Activated T-helper 2 cell treated with anti-CD3 and anti-CD28 coated beads, Interferon-gamma antibody, Interleukin-2, Interleukin-4, amounts not matched to agents 10 μg/mL and 5 μg/mL and 100 μg/mL, durations not matched to agents 14 hours and 24 hours and 36 hours (primary cell): ENCODE results near the gene MNAT1. TPM values are rescaled to one million over a fixed set of nuclear protein-coding genes. Genes with fewer than 3 reads are reported as not detected.

Experiments used
- DNase-seq: peaks from one replicate; pipeline ENCODE4 v3.0.0; 2021; ENCODE audit warnings: low spot score
- H3K27ac Mint-ChIP-seq: one replicate; pipeline ENCODE4 v1.8.0; 2021; ENCODE audit warnings: mixed read lengths
- H3K27me3 Mint-ChIP-seq: one replicate; pipeline ENCODE4 v1.8.0; 2021; ENCODE audit warnings: low read depth, mixed read lengths
- H3K36me3 Mint-ChIP-seq: one replicate; pipeline ENCODE4 v1.8.0; 2021; ENCODE audit warnings: low read depth, mixed read lengths
- H3K4me1 Mint-ChIP-seq: one replicate; pipeline ENCODE4 v1.8.0; 2021; ENCODE audit warnings: low read depth, mixed read lengths
- H3K4me3 Mint-ChIP-seq: one replicate; pipeline ENCODE4 v1.8.0; 2021; ENCODE audit warnings: low read depth, mild to moderate bottlenecking, moderate library complexity, mixed read lengths
- H3K9me3 Mint-ChIP-seq: one replicate; pipeline ENCODE4 v1.8.0; 2021; ENCODE audit warnings: mixed read lengths
- intact Hi-C: fragments of 100-400 bp; cut with micrococcal nuclease; formaldehyde crosslinking; loops from one replicate; pipeline ENCODE4 v1.15.1; 2023
- total RNA-seq: library from RNA; stranded (reverse); gene quantifications from 2 replicates; pipeline ENCODE4 v1.2.3, GENCODE V29; 2022

Gene MNAT1
- total RNA-seq, 1 donor from 2014 or later = 57.5 TPM

DNA sequence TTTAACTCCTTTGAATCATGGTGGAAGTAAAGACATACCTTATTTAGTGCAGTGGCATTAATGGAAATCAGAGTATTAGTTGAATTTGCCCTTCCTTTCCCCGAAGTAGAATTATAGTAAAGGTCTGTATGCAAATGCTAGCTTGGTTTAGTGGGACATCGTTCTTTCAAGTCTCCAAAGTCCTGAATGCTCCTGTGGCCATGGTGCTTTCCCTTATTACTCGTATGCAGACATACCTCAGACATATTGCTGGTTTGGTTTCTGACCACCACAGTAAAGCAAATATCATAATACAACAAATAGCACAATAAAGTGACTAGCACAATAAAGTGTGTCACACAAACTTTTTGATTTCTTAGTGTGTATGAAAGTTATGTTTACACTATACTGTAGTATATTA, 52.3 kb downstream of the MNAT1 start:
- DNase-seq = no peak
- Mint-ChIP-seq H3K9me3 (no peaks in the 10 kb centered on the region), H3K27me3 (no peaks in the 10 kb centered on the region), H3K36me3 (peaks cover 16% of the 10 kb centered on the region), H3K27ac (no peak overlapping the region), H3K4me1 (peaks cover 11% of the 10 kb centered on the region), H3K4me3 (no peak overlapping the region)
- intact Hi-C loops = loop anchor here (10.0 kb wide), 1 partner anchor 68 kb away; no protein-coding TSS in a partner anchor

DNA sequence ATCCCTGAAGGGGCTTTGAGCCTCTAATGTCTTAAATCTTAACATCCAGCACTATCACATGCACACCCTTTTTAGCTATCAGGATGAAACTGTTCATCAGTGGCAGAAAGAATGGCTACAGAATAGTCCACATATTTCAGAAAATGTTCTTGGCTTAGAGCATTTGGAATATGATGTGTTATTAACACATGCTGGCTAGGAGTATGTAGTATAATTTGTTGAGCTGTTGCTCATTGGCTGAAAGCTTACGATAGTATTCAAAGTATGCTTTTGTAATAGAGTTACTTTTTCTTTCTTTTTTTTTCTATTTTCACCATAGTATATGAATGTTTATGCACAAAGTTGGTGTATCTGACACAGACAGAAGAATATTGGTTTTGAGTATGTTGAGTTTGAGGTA, 55.1 kb downstream of the MNAT1 start:
- H3K4me1 Mint-ChIP-seq = peaks cover 14% of the 10 kb centered on the region

DNA sequence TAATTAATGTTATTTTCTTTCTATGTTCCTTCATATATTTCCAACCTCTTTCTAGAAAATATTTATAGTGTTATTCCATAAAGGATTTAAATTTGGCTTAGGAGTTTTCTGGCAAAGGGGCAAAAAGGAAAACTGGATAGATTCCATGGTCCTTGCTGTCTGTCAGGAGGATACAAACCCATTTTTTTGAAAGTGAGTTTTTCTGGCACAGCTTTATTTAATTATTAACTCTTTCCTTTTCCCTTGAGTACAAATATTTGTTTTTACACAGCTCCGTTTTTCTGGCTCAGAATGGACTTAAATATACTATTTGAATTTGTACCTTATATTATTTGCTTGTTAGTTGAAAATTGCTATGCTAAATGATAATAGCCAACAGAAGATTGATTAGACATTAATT, 56.3 kb downstream of the MNAT1 start:
- H3K27me3 Mint-ChIP-seq = no peaks in the 10 kb centered on the region
- intact Hi-C loops = no loop called here
- H3K4me1 Mint-ChIP-seq = peaks cover 14% of the 10 kb centered on the region
- H3K9me3 Mint-ChIP-seq = no peaks in the 10 kb centered on the region
- H3K27ac Mint-ChIP-seq = no peak overlapping the region
- no peak overlapping the region for H3K4me3 Mint-ChIP-seq
- H3K36me3 Mint-ChIP-seq = peaks cover 28% of the 10 kb centered on the region
- DNase-seq = no peak

More for the DNA sequence above, 55.1 kb downstream of the MNAT1 start:
- peaks cover 20% of the 10 kb centered on the region for H3K36me3 Mint-ChIP-seq
- DNase-seq = no peak
- H3K27ac Mint-ChIP-seq = no peak overlapping the region
- no peak overlapping the region for H3K4me3 Mint-ChIP-seq
- intact Hi-C loops = loop anchor here (10.0 kb wide), 1 partner anchor 65 kb away; no protein-coding TSS in a partner anchor
- H3K27me3 Mint-ChIP-seq = no peaks in the 10 kb centered on the region
- H3K9me3 Mint-ChIP-seq = no peaks in the 10 kb centered on the region

DNA sequence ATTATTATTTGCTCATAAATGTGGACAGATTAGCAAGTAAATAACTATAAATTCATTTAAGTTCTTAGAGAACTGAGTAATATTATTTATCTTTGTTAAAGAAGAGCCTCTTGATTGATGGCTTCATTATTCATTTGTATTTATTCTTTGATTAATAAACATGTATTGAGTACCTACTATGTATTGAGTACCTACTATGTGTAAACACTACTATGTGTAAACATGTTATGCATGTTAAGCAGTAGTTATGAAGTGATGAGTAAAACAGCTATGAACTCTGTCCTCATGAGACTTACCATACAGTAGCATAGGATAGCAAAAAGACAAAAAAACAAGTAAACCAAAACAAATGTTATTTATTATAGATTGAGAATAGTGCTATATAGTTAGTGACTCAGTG, 61.9 kb downstream of the MNAT1 start:
- no peak overlapping the region for H3K4me3 Mint-ChIP-seq
- H3K27me3 Mint-ChIP-seq = no peaks in the 10 kb centered on the region
- intact Hi-C loops = no loop called here
- no peaks in the 10 kb centered on the region for H3K9me3 Mint-ChIP-seq
- no peak overlapping the region for H3K27ac Mint-ChIP-seq
- peaks cover 9% of the 10 kb centered on the region for H3K4me1 Mint-ChIP-seq
- DNase-seq = no peak
- peaks cover 45% of the 10 kb centered on the region for H3K36me3 Mint-ChIP-seq

DNA sequence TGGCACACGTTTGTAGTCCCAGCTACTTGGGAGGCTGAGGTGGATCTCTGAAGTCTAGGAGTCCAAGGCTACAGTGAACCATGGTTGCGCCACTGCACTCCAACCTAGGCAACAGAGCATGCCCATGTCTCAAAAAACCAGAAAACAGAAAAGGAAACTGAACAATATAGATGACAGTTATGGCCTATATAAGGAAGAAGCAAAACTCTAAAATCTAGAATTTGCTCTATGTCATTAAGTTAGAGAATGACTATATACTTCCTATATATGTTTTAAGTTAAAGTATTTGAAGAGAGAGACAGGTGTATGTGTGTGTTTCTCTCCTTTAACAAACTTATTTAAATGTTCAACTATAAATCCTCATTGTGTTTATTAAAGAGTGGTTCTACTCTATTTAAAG, 65.8 kb downstream of the MNAT1 start:
- peaks cover 49% of the 10 kb centered on the region for H3K36me3 Mint-ChIP-seq
- no peaks in the 10 kb centered on the region for H3K27me3 Mint-ChIP-seq
- H3K4me3 Mint-ChIP-seq = no peak overlapping the region
- H3K4me1 Mint-ChIP-seq = peaks cover 3% of the 10 kb centered on the region
- H3K9me3 Mint-ChIP-seq = no peaks in the 10 kb centered on the region
- intact Hi-C loops = no loop called here
- no peak overlapping the region for H3K27ac Mint-ChIP-seq
- no peak for DNase-seq

DNA sequence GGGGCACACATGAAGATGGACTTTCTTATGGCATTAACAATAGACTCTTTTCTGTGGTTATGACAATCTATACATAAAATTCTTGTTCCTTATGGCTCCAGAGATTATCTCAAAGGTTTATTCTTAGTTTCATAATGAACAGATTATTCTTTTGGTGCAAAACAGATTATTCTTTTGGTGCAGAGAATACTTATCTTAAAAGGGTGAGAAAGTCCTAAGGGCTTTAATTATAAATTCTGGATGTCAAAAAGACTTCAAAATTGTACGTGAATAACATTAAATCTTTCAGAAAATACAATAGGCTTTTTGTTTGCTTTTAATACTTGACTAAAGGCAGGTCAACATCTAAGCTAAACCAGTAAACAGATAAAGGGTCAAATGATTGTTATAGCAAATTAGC, 69.3 kb downstream of the MNAT1 start:
- peaks cover 7% of the 10 kb centered on the region for H3K4me1 Mint-ChIP-seq
- H3K36me3 Mint-ChIP-seq = peaks cover 39% of the 10 kb centered on the region
- H3K4me3 Mint-ChIP-seq = no peak overlapping the region
- no peak for DNase-seq
- H3K27me3 Mint-ChIP-seq = no peaks in the 10 kb centered on the region
- no peaks in the 10 kb centered on the region for H3K9me3 Mint-ChIP-seq
- intact Hi-C loops = no loop called here
- no peak overlapping the region for H3K27ac Mint-ChIP-seq

DNA sequence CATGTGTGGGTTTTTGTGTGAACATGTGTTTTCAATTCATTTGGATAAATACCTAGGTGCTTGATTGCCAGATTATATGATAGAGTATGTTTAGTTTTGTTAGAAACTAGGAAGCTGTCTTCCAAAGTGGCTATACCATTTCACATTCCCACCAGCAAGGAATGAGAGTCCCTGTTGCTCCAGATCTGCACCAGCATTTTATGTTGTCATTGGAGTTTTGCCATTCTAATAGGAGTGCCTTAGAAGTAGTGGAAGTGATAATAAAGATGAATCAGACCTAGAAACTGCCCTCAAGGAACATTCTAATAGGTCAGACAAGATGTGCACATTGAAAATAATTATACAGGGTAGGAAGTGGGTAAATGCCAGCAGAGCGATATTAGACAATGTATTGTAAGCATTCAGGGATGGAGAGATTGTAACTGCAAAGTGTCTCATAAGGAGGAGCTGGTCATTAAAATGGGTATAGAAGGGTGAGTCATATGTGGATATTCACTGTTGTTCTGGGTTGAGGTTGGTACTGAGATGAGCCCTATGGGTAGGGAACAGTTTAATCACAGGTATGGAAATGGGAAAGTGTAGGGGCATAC, 71.4 kb downstream of the MNAT1 start:
- Mint-ChIP-seq H3K27ac (no peak overlapping the region), H3K27me3 (no peaks in the 10 kb centered on the region), H3K36me3 (peaks cover 33% of the 10 kb centered on the region), H3K4me1 (peaks cover 8% of the 10 kb centered on the region), H3K9me3 (no peaks in the 10 kb centered on the region), H3K4me3 (no peak overlapping the region)
- intact Hi-C loops = no loop called here
- no peak for DNase-seq

DNA sequence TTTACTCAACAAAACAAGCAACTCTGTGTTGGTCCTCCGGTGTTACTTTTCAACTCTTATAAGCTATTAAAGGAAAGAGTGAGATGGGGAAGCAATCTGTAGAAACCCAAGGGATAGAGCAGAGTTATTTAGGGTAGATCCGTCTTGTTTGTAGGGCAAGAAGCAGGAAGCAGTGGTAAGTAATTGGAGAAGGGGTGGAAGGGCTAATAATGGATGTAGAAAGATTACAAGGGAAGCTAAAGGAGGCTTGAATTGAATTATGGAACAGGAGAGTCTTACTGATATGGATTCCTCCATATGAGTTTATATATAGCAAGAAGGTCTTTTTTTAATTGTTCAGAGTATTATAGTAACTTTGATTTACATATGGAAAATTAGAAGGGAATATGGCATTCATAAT, 72.7 kb downstream of the MNAT1 start:
- H3K27me3 Mint-ChIP-seq = no peaks in the 10 kb centered on the region

DNA sequence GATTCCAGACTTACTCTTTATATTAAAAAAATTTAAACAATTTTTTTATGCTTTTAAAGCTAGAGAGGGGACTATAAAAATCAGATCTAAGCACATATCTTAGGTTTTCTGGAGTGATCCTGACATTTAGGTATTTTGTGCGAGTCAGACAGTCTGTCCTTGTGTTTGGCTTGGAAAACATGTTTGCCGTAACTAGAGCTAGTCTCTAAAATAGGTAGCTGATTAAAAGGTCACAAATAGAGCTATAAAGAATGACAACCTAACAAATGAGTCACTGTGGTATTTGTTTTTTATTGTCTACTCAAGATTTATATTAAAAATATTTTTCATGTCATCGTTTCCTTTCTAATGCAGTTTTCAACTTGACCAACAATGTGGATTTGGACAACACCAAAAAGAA, 73.4 kb downstream of the MNAT1 start:
- intact Hi-C loops = no loop called here
- Mint-ChIP-seq H3K9me3 (no peaks in the 10 kb centered on the region), H3K36me3 (peaks cover 35% of the 10 kb centered on the region), H3K27me3 (no peaks in the 10 kb centered on the region), H3K4me3 (no peak overlapping the region), H3K27ac (no peak overlapping the region), H3K4me1 (peaks cover 8% of the 10 kb centered on the region)
- no peak for DNase-seq

More for the DNA sequence above, 72.7 kb downstream of the MNAT1 start:
- Mint-ChIP-seq H3K9me3 (no peaks in the 10 kb centered on the region), H3K27ac (no peak overlapping the region), H3K4me3 (no peak overlapping the region), H3K36me3 (peaks cover 32% of the 10 kb centered on the region), H3K4me1 (peaks cover 8% of the 10 kb centered on the region)
- intact Hi-C loops = no loop called here
- no peak for DNase-seq

DNA sequence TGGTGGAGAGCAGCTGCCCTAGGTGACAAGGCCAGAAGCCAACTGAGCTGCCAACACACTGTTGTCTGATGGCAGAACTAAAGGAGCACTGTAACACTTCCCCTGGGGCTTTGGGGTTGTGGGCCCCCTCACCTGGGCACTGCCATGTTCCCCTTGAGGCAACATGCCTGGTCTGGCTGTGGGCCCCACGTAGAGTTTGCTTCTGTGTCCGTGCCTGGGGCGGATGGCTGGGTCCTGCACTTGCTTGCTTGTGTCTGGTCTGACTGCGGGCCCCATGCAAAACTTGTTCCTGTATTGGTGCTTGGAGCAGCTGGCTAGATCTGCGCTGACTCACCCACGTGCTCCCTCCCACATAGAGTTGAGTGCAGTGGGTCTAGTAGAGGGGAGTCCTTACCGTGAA, 78.4 kb downstream of the MNAT1 start:
- intact Hi-C loops = no loop called here
- Mint-ChIP-seq H3K36me3 (peaks cover 27% of the 10 kb centered on the region), H3K9me3 (no peaks in the 10 kb centered on the region), H3K4me1 (peaks cover 8% of the 10 kb centered on the region), H3K4me3 (no peak overlapping the region), H3K27ac (no peak overlapping the region), H3K27me3 (no peaks in the 10 kb centered on the region)
- DNase-seq = no peak

DNA sequence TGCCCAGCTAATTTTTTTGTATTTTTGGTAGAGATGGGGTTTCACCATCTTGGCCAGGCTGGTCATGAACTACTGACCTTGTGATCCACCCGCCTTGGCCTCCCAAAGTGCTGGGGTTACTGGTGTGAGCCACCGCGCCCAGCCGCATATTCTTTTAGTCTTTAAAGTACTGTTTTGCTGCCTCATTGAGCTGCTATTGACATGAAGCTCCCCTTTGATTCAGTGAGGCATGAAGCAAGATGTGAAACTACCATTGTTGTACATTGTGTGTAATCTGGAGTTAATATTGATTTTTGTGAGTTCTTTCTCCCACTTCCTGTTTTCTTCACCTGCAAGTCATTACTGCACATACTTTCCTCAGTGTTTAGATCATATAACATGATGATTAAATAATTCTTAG, 80.8 kb downstream of the MNAT1 start:
- intact Hi-C loops = no loop called here
- Mint-ChIP-seq H3K4me1 (peaks cover 8% of the 10 kb centered on the region), H3K27me3 (no peaks in the 10 kb centered on the region), H3K4me3 (no peak overlapping the region), H3K36me3 (peaks cover 23% of the 10 kb centered on the region), H3K9me3 (no peaks in the 10 kb centered on the region), H3K27ac (no peak overlapping the region)
- DNase-seq = no peak

DNA sequence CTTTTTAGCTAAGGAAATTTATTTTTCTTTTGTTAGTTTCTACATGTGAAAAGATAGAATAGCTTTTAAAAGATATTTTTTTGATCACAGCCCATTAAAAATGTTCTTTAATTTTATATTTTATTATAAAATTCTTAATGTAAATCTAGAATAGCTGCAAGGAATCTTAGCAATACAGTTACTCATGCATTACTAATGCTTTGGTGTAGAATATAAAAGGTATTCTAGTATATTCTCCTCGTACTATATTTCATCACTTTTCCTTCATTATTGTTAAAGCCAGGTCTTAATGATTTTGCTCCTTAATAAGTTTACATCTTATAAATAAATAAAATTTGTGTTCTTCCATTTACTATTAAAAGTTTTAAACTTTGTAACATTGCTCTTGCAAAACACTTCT, 82.6 kb downstream of the MNAT1 start:
- peaks cover 23% of the 10 kb centered on the region for H3K36me3 Mint-ChIP-seq
- H3K4me3 Mint-ChIP-seq = no peak overlapping the region
- peaks cover 5% of the 10 kb centered on the region for H3K4me1 Mint-ChIP-seq
- intact Hi-C loops = no loop called here
- DNase-seq = no peak
- H3K27ac Mint-ChIP-seq = no peak overlapping the region
- no peaks in the 10 kb centered on the region for H3K27me3 Mint-ChIP-seq
- H3K9me3 Mint-ChIP-seq = no peaks in the 10 kb centered on the region

DNA sequence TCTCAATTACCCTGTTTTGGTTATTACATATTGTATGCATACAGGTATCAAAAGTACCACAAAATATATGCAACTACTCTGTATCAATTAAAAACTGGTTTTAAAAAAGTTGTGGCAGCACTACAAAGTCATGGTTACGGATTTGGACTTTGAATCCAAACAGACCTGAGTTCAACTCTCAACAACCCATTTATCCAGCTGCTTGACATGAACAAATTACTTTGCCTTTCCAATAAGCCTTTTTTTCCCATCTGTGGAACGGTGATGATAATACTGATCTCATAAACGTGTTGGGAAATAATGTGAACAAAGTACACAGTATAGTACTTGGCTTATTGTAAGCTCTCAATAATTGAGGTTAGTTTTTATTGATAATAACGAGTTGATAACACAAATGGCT, 85.0 kb downstream of the MNAT1 start:
- Mint-ChIP-seq H3K27me3 (no peaks in the 10 kb centered on the region), H3K36me3 (peaks cover 16% of the 10 kb centered on the region), H3K27ac (no peak overlapping the region), H3K4me1 (peaks cover 3% of the 10 kb centered on the region), H3K4me3 (no peak overlapping the region), H3K9me3 (no peaks in the 10 kb centered on the region)
- intact Hi-C loops = no loop called here
- DNase-seq = no peak

DNA sequence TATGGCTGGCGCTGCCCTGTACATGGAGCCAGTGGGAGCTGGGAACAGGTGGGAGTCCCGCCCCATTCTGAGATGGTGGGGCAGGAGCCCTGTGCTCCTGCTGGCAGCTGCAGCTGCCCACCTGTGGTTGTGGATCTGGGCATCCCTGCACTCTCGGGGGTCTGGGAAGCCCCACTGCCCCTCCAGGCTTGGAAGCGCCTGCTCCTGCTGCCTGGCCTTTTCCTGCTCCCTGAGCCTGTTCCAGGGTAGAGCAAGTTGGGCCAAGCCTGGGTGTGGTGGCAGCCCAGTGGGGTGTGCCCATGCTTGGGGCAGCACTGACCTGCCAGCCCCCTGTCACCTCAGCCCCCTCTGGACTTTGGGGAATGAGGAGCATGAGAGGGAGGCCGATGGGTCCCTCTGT, 104.0 kb downstream of the MNAT1 start:
- intact Hi-C loops = no loop called here
- H3K36me3 Mint-ChIP-seq = peaks cover 33% of the 10 kb centered on the region
- peaks cover 3% of the 10 kb centered on the region for H3K9me3 Mint-ChIP-seq
- H3K27ac Mint-ChIP-seq = no peak overlapping the region
- no peak for DNase-seq
- H3K4me1 Mint-ChIP-seq = no peaks in the 10 kb centered on the region
- no peak overlapping the region for H3K4me3 Mint-ChIP-seq
- H3K27me3 Mint-ChIP-seq = no peaks in the 10 kb centered on the region
